ENCODE measurements around the gene ARMC6. TPM values are rescaled to one million over a fixed set of nuclear protein-coding genes. Genes with fewer than 3 reads are reported as not detected.

ARMC6 gene
- polyA plus RNA-seq, 1 experiment: 31.5 TPM

- DNase-seq (ENCODE audit: low read depth): no peak
- ChIA-PET CTCF (no interaction called here), POLR2A (no interaction called here)
- Histone ChIP-seq H3K27me3 (ENCODE audit: control insufficient read depth, insufficient read depth, low read length) (no peaks in the 10 kb centered on the region), H3K4me3 (ENCODE audit: low read depth, low read length) (no peak overlapping the region), H3K36me3 (ENCODE audit: control insufficient read depth, insufficient read depth, low read length) (peaks cover 25% of the 10 kb centered on the region)
- TF ChIP-seq, protein P1, sequence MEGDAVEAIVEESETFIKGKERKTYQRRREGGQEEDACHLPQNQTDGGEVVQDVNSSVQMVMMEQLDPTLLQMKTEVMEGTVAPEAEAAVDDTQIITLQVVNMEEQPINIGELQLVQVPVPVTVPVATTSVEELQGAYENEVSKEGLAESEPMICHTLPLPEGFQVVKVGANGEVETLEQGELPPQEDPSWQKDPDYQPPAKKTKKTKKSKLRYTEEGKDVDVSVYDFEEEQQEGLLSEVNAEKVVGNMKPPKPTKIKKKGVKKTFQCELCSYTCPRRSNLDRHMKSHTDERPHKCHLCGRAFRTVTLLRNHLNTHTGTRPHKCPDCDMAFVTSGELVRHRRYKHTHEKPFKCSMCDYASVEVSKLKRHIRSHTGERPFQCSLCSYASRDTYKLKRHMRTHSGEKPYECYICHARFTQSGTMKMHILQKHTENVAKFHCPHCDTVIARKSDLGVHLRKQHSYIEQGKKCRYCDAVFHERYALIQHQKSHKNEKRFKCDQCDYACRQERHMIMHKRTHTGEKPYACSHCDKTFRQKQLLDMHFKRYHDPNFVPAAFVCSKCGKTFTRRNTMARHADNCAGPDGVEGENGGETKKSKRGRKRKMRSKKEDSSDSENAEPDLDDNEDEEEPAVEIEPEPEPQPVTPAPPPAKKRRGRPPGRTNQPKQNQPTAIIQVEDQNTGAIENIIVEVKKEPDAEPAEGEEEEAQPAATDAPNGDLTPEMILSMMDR (IDR thresholded peaks at IDR 0.05; ENCODE audit: insufficient read depth, low read depth, low read length): no peak
Observed at GRCh38 chr19:19059018-19059836, 25.8 kb downstream of the ARMC6 start.

DNA sequence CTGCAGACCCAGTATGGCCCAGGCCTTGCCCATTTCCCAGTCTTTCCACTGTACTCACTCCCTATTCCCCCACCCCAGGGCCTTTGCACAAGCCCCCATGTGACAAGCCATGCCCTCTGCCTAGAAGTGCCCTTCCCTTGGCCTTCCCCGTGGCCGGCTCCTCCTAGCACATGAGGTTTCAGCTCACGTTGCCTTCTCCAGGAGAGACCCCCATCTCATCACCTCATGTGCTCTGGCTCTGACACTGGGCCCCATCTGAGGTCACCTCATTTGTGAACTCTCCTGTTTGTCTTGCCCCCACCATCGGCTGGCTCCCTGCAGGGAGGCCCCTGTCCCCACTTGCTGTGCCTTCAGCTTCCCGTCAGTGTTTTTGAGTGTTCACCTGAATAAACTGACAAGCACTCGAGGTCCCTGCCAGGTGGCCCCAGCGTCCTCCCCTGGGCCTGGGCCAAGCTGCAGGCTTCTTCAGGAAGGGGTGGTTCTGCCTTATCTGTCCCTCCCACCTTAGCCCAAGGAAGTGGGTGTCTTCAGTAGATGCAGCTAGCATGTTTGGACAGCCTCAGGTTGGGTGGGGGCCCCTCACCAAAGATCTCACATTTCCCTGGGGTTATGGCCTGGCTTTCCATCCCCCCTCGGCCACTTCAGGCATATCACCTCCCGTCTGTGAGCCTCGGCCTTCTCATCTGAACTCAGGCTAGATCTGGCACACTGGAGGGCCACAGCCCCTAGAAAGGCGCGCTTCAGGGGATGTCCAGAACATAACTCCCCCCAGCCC lies 26.6 kb downstream of the ARMC6 start:
- CTCF ChIA-PET: no interaction called here
- POLR2A ChIA-PET: no interaction called here
- H3K27me3 ChIP-seq (ENCODE audit: control insufficient read depth, insufficient read depth, low read length): no peaks in the 10 kb centered on the region

GRCh38 chr19:19061506-19061905 lies 28.1 kb downstream of the ARMC6 start:
- TF ChIP-seq, protein P1 (IDR thresholded peaks at IDR 0.05; ENCODE audit: insufficient read depth, low read depth, low read length): no peak
- H3K36me3 ChIP-seq (ENCODE audit: control insufficient read depth, insufficient read depth, low read length): peaks cover 11% of the 10 kb centered on the region
- CTCF ChIA-PET: interaction anchor here (1.3 to 2.1 kb wide), 2 partner anchors 12 to 79 kb away, joined by 3 to 6 read pairs; no protein-coding TSS in a partner anchor
- DNase-seq (ENCODE audit: low read depth): no peak
- POLR2A ChIA-PET: no interaction called here
- H3K4me3 ChIP-seq (ENCODE audit: low read depth, low read length): no peak overlapping the region
- H3K27me3 ChIP-seq (ENCODE audit: control insufficient read depth, insufficient read depth, low read length): no peaks in the 10 kb centered on the region

More for the DNA sequence above, 26.6 kb downstream of the ARMC6 start:
- Histone ChIP-seq H3K4me3 (ENCODE audit: low read depth, low read length) (no peak overlapping the region), H3K36me3 (ENCODE audit: control insufficient read depth, insufficient read depth, low read length) (peaks cover 18% of the 10 kb centered on the region)
- TF ChIP-seq, protein P1 (IDR thresholded peaks at IDR 0.05; ENCODE audit: insufficient read depth, low read depth, low read length): no peak
- no peak for DNase-seq (ENCODE audit: low read depth)

DNA sequence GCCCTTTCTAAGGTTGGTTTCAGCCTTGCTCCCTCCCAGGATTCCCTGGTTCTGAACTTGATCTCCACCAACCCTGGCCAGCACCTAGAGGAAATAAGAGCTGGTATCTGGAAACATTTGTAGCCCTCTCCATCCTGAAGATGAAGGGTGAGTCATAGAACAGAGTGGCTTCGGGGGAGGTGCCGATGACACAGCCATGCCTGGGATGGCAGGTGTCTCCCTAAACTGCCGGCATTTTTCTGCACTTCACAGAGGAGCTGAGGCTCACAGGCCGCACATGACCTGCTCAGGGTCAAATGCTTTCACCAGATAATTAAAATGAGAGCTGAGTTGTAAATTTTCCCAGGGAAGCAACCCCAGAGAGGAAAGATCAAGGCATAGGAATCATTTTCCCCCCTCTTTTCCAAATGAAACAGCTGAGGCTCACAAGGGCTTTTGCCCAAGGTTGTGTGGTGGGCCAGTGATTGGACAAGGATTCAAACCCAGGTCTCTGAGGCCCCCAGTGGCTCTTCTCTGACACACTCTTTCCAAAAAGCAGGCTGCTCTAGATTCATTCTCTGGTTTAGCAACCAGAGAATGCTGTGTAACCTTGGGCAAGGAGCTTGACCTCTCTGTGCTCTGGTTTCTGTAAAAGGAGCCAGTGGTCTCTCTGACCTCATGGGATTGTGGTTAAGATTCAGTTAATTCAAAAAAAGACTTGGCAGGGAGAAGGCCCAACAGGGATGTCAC lies 29.2 kb downstream of the ARMC6 start:
- Histone ChIP-seq H3K4me3 (ENCODE audit: low read depth, low read length) (no peak overlapping the region), H3K27me3 (ENCODE audit: control insufficient read depth, insufficient read depth, low read length) (no peaks in the 10 kb centered on the region), H3K36me3 (ENCODE audit: control insufficient read depth, insufficient read depth, low read length) (peaks cover 5% of the 10 kb centered on the region)
- POLR2A ChIA-PET: interaction anchor here (0.6 kb wide), 1 partner anchor 52 kb away, joined by 5 read pairs; no protein-coding TSS in a partner anchor
- TF ChIP-seq, protein P1 (IDR thresholded peaks at IDR 0.05; ENCODE audit: insufficient read depth, low read depth, low read length): no peak
- CTCF ChIA-PET: interaction anchor here (0.6 to 2.1 kb wide), 6 partner anchors 9 to 582 kb away, joined by 3 to 14 read pairs (median 3); no protein-coding TSS in a partner anchor
- DNase-seq (ENCODE audit: low read depth): no peak
